ENCODE results near the gene FAF1.

Gene FAF1

DNA sequence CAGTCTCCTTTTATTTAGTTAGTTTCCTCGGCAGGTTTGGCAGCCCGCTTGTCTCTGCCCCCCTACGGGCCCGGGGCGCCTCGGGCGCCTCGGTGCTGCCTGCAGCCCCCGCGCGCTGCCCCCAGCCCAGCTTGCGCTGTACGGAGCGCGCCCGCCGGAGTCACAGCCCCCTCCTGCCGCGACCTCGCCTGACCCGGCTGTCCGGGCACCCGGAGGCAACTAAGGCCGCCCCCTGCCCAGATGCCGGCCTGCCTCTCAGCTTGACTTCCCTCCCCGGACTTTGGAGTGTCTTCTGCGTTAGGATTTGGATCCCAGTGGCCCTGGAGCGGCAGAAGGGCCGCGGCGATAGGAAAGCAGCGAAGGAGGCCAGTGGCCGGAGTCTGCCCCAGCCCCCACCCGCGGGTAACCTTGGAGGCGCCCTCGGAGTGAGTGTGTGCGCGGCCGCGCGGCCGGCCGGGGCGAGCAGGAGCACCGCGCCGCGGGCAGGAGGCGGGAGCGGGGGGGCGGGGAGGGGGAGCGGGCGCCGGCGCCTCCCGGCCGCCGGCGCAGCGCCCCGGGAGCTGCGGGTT, 17.6 kb upstream of the FAF1 start:
- DNase-seq, result peak; percentile 28

- peak; percentile 36 for DNase-seq
Measured at GRCh38 chr1:50976890-50977574, 17.0 kb upstream of the FAF1 start.

DNA sequence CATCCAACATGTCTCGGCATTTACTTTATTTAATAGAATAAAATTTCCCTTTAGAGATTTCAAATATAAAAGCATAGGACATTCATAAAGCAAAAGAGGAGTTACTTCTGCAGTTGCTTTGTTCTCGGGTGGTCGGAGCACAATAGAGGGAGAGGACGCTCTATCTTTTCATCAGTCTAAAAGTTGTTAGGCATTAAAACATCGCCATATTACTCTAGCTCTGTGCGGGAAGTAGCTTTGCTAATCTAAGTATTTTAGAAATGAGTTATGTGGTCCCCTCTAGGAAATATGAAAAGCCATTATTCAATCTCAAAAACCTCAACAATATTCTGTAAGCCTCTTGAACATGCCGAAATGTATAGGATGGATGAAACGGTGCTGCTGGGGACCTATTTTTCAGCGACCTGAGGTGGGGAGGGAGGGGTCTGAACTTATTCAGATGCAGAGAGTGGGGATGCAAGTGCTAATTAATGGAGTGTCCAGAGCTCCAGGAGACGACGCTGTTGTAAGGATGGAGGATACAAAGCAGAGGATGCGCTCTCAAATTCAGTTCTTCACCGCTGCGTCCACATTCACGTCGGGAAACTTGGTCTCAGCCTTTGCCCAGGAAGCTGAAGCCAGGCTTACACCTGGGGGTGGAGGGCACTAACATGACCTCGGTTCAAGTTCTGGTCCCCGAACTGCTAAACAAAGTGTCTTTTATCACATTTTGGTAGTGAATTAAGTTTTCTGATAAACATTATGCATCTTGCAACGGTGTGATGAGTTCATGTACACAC, 16.2 kb upstream of the FAF1 start:
- DNase-seq, result no peak

GRCh38 chr1:50975436-50975835, 15.4 kb upstream of the FAF1 start:
- no peak for DNase-seq

DNA sequence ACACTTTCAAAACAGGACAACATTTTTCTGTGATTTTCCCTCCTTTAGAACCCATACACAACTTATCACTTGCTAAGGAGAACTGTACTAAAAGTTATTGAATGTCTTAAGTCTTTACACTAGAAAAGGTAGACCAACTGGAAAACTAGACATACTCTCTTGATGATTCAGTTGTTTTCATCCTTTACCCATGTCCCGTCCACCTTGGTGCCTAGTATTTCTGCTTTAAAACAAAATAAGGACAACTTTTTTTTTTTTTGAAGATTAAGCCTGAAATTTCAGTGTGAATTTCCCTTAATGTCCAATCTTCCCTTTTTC, 14.5 kb upstream of the FAF1 start:
- no peak for DNase-seq

DNA sequence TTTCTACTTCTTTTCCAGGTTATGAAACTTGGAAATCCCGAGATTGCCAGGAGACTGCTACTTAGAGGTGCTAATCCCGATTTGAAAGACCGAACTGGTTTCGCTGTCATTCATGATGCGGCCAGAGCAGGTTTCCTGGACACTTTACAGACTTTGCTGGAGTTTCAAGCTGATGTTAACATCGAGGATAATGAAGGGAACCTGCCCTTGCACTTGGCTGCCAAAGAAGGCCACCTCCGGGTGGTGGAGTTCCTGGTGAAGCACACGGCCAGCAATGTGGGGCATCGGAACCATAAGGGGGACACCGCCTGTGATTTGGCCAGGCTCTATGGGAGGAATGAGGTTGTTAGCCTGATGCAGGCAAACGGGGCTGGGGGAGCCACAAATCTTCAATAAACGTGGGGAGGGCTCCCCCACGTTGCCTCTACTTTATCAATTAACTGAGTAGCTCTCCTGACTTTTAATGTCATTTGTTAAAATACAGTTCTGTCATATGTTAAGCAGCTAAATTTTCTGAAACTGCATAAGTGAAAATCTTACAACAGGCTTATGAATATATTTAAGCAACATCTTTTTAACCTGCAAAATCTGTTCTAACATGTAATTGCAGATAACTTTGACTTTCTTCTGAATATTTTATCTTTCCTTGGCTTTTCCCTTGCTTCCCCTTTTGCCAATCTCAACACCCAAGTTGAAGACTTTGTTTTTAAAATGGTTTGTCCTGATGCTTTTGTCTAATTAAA, 14.0 kb upstream of the FAF1 start:
- DNase-seq, result no peak

- DNase-seq, result no peak
Measured at GRCh38 chr1:50973255-50973654, 13.2 kb upstream of the FAF1 start.

DNA sequence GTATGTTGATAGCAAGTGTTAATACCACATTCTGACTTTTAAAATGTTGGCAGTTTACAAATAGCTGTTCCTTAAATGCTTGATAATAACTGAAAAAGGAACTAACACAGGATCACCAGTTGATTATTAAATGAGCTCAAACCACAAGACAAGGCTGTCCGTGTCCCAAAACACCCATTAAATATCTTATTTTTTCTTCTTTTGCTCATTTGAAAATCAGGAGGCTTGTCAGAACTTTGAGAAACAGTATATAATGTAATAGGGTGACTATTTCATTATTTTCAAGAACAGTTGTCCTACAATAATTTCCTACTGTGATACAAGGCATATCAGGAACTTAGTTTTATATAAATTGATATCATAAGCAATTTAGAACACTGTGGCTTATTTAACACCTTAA, 12.7 kb upstream of the FAF1 start:
- no peak for DNase-seq

DNA sequence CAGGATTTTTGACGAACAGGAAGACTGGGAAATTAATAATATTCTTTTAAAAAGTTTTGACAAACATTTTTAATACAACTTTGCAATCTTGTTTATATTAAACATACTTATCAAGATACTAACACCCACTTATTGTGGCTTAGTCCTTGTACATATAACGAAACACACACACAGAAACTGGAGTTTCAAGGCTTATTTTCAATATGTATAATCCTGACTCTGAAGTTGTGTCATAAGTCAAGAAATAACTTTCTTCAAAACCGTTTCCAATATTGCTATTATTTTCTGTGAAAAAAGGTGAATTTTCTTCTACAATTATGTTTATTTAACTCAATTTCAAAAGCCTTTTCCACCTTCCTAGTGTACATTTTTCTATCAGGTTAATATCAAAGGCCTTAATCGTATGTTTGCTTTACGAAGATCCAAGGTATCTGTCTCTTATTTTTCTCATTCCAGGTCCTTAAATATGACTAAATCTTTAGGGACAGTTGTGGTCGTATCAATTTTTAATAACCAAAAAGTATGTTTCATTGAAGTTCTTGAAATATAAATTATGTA, 11.8 kb upstream of the FAF1 start:
- no peak for DNase-seq

DNA sequence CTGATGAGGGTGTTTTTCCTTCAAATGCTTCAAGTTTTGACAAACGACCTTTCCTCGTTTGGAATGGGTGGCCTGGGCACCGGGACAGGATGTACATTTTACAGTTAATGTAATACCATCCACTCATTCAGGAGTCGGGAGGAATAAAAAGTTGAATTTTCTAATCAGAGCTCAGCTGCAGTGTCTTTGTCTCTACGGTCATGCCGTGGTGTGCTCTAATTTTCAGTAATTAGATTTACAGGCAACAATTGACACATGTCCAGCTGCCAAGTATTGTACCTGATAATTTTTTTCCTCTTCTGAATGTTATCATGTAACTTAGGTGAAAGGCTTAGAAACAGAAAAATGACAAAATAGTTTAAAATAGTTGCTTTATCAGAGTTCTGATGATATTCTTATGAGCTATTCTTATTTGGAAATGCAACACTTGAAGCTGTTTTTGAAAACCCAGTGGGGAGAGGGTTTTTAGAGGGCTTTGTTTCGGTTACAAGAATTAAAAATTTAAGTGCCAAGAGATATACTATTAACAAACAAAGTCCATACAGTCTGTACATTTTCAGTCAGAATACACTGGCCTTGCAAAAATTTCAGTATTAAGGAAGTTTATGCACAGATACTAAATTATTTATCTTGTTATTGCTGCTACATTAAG, 11.0 kb upstream of the FAF1 start:
- no peak for DNase-seq

DNA sequence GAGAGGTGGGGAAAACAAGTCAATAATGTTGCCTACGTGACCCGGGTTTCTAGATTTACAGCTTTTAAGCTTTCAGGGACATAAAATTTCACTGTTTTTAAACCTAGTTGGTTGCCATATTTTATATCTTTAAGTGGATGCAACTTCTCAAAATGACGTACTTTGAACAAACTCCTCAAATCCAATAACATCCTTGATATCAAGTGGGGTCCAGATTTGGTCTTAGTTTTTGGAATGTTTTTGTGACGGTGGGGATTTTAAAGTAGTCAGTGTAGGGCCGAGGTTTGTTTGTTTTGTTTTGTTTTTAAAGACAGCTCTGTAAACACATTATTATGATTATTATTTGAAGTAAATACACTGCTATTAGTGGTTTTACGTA, 10.4 kb upstream of the FAF1 start:
- no peak for DNase-seq

DNA sequence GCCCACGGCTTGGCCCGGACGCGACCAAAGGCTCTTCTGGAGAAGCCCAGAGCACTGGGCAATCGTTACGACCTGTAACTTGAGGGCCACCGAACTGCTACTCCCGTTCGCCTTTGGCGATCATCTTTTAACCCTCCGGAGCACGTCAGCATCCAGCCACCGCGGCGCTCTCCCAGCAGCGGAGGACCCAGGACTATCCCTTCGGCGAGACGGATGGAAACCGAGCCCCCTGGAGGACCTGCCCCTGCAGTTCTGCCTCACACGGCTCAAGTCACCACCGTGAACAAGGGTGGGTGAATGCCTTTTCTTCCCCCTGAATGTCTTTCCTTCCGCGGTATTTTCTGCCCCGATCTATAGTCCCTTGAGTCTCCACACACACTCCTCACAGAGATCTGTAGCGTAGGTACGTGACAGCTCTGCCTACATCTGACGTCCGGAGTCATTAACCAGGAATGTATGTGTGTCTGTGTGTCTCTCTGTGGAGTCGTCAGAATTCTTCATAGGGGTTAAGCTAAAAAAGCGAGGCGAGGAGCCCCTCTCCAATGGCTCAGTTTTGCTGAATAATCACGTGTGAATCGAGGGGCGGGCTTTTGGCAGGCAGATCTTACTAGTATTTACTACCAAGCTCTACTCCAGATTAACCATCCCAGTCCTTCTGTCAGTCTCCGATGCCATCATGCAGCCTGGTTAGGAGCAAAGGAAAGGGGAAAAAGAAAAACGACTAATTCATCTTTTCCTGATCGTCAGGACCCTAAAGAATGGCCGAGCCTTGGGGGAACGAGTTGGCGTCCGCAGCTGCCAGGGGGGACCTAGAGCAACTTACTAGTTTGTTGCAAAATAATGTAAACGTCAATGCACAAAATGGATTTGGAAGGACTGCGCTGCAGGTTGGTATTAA, 9.8 kb upstream of the FAF1 start, which contains the start of gene CDKN2C:
Gene CDKN2C (plus strand): TSS at position 635 of the 898 bp plus-strand sequence. CDS start 124 bp downstream, at position 759.
- peak; percentile 61 for DNase-seq

- peak; percentile 38 for DNase-seq
Measured at GRCh38 chr1:50968821-50969610, 8.9 kb upstream of the FAF1 start.

DNA sequence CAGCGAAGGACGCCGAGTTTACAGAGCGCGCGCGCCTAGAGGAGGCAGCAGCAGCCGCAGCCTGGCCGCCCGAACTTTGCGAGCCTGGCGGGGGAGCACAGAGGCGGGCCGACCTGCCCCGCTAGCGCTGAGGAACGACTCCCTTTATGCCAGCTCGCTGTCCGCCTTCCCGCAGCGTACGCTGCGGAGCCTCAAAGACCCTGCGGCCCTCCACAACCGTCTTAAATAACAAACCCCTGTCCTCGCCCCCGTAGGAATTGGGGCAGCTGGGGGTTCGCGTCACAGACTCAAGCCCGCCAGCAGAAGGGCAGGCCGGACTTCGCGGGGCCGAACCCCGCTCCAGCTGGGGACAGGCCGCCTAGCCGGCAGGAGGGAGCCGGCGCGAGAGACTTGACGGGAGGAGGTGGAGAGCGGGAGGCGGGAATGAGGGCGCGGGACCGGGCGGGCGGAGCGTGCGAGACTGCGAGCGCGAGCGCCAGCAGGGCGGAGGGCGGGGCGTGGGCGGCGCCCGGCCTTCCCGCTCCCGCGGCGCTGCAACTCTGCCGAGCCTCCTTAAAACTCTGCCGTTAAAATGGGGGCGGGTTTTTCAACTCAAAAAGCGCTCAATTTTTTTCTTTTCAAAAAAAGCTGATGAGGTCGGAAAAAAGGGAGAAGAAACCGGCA, 8.2 kb upstream of the FAF1 start:
- DNase-seq, result peak; percentile 87

GRCh38 chr1:50967416-50968157, 7.5 kb upstream of the FAF1 start:
- DNase-seq, result no peak

DNA sequence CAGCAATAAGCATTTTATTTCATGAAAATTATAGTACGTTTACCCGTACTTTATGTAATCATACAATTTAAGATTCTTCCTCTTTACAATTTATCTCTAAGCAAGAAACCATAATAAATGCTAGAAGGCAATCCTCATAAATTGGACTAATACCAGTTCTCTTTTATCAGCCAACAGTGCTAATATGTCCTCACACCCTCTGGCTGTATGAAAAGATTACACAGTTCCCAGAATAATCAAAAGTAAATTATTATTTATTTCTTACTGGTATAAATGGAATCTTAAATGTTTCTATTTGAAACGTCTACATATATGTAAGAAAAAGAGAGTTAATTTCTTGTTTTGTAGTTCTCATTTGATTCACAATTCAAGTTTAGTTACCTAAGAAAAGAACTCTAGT, 6.9 kb upstream of the FAF1 start:
- no peak for DNase-seq

GRCh38 chr1:50964863-50965262, 4.8 kb upstream of the FAF1 start:
- no peak for DNase-seq

- peak; percentile 24 for DNase-seq
Measured at GRCh38 chr1:50959303-50959912, 659 bp downstream of the FAF1 start.

DNA sequence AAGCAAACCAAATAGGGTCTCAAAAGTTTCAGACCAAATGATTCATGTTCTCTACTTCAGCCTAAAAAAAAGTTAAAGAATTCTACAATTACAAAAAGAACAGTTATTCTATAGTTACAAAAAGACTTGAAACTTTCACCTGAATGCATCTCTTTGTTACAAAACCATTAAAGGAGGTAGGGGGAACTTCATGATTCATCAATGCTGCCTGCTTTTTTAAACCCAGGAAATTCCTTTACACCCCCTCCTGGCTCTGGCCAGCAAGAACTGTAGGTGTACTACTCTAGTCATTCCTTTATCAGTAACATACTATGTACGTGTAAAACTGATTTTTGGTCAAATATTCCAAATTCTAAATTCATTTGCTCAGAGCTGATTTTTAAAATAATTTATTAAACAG, 5.0 kb downstream of the FAF1 start:
- no peak for DNase-seq

Measured in T1000 (cell line).